Panc1 (cell line): Measurements from ENCODE around the gene HELT. TPM values are rescaled to one million over a fixed set of nuclear protein-coding genes. Genes with fewer than 3 reads are reported as not detected.

Experiments used
- ATAC-seq: fragments of 200-7000 bp; cut with Tn5 transposase; 2 replicates; pipeline ENCODE4 v1.9.1; 2020; ENCODE audit warnings: mild to moderate bottlenecking, moderate library complexity
- BruUV-seq: library from RNA; stranded (reverse); fragments of 400-500 nt; replicated peaks from 2 replicates; lab custom pipeline; 2021; lab: Mats Ljungman, UMichigan
- CTCF ChIA-PET: fragments of 300-600 bp; sonication (Branson Sonifier 250); formaldehyde crosslinking; loops from one replicate; lab custom pipeline; 2022; ENCODE audit warnings: antibody characterized with exemption; lab: Charles Lee
- POLR2A ChIA-PET: fragments of 300-600 bp; sonication (Branson Sonifier 250); formaldehyde crosslinking; loops from one replicate; lab custom pipeline; 2022; ENCODE audit warnings: antibody characterized with exemption; lab: Charles Lee
- DNase-seq: peaks from one replicate; pipeline ENCODE4 v3.0.0-alpha.2; 2010; ENCODE audit warnings: low read depth, low spot score
- H3K27ac ChIP-seq: 2 replicates; pipeline ENCODE4 v1.5.1; 2011; ENCODE audit warnings: mild to moderate bottlenecking, low read length, inconsistent platforms
- H3K27me3 ChIP-seq: fragments of 200-500 bp; sonication (Bioruptor generic); 2 replicates; pipeline ENCODE4 v1.6.0; 2014; ENCODE audit warnings: low read length, inconsistent platforms; ENCODE audit not compliant: control insufficient read depth, insufficient read depth
- H3K36me3 ChIP-seq: fragments of 200-500 bp; sonication (Bioruptor generic); 2 replicates; pipeline ENCODE4 v1.5.1; 2014; ENCODE audit warnings: inconsistent platforms, mild to moderate bottlenecking, low read length, moderate library complexity; ENCODE audit not compliant: control insufficient read depth, insufficient read depth
- H3K4me1 ChIP-seq: 2 replicates; pipeline ENCODE4 v1.5.1; 2011; ENCODE audit warnings: inconsistent platforms, mild to moderate bottlenecking, low read length, moderate library complexity; ENCODE audit not compliant: control insufficient read depth, insufficient read depth
- H3K4me3 ChIP-seq, 2 experiments: 2 replicates each; pipeline ENCODE4 v1.5.1; 2011 to 2012; ENCODE audit warnings: low read depth in 2 of 2, low read length in 2 of 2, mild to moderate bottlenecking in 2 of 2, inconsistent platforms in 1 of 2, moderate library complexity in 1 of 2
- H3K9me3 ChIP-seq: fragments of 200-500 bp; sonication (Bioruptor generic); 2 replicates; pipeline ENCODE4 v1.5.1; 2014; ENCODE audit warnings: low read depth, mild to moderate bottlenecking, inconsistent platforms, low read length, moderate library complexity; ENCODE audit not compliant: control insufficient read depth, insufficient read depth
- POLR2AphosphoS5 ChIP-seq: IDR thresholded peaks from 2 replicates; pipeline ENCODE4 v1.6.1; 2012; ENCODE audit warnings: mild to moderate bottlenecking, low read depth, low read length, moderate library complexity
- SIN3A ChIP-seq: IDR thresholded peaks from 2 replicates; pipeline ENCODE4 v1.6.1; 2012; ENCODE audit warnings: low read depth, mild to moderate bottlenecking, low read length, moderate library complexity, borderline replicate concordance; ENCODE audit not compliant: insufficient read depth
- TCF7L2 ChIP-seq: IDR thresholded peaks from 2 replicates; pipeline ENCODE4 v1.6.1; 2011; ENCODE audit warnings: mild to moderate bottlenecking, low read depth, low read length, inconsistent platforms
- in situ Hi-C: cut with HindIII; loops from 2 replicates; pipeline ENCODE4 v1.10.0; 2016; ENCODE audit warnings: low sequenced_read_pairs, low pct_unique_long_range_greater_than_20kb
- intact Hi-C: fragments of 100-400 bp; cut with micrococcal nuclease; formaldehyde crosslinking; loops from one replicate; pipeline ENCODE4 v1.10.0; 2022; ENCODE audit not compliant: unreplicated experiment
- total RNA-seq: library from RNA; stranded (reverse); gene quantifications from one replicate; pipeline ENCODE4 v1.2.1, GENCODE V29; 2021; ENCODE audit not compliant: unreplicated experiment
- TF ChIP-seq, protein P1 (sequence below), 2 experiments: IDR thresholded peaks; 2 replicates each; pipeline ENCODE4 v1.6.1; 2011 to 2012; ENCODE audit warnings: low read depth in 2 of 2, control low read depth in 1 of 2, low read length in 1 of 2, mild to moderate bottlenecking in 1 of 2, moderate library complexity in 1 of 2; ENCODE audit not compliant: insufficient read depth in 1 of 2
- TF ChIP-seq, protein P2 (sequence below): fragments of 450-650 bp; IDR thresholded peaks from 2 replicates; pipeline ENCODE4 v1.5.1; 2017; ENCODE audit warnings: mild to moderate bottlenecking

Gene HELT
- total RNA-seq, 1 experiment from 2014 or later = not detected

DNA sequence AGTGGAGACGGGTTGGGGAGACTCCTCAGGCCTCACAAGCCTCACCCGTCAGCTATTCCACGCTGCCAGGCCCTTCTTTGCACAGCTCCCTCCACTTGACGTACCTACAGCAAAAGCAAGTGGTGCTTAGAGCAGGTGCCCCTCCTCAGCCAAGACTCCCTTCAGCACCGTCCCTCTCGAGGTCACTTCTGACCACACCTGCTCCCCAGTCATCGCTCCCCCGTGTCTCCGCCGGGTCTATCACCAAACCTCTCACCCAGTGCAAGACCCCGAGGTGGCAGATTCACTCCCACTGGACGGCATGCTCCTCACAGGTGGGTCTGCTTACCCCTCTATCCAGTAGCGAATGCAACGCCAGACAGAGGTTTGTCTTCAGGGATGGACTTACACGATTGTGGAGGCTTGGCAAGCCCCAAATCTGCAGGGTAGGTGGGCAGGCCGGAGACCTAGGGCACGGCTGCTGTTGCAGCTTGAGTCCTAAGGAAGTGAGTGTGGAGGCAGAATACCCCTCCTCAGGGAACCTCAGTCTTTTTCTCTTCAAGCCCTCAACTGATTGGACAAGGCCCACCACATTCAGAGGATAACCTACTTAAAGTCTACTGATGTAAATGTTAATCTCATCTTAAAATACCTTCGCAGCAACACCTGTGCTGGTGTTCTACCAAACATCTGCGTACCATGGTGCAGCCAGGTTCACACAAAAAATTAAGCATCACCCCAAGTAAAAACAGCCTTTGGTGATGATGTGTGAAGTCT is 14.5 kb upstream of the HELT start:
- BruUV-seq = no TSS peak
- no peak overlapping the region for H3K27ac ChIP-seq
- H3K4me1 ChIP-seq = no peaks in the 10 kb centered on the region
- H3K9me3 ChIP-seq = no peaks in the 10 kb centered on the region
- no peak overlapping the region for H3K4me3 ChIP-seq
- TF ChIP-seq POLR2AphosphoS5 (no peak), TCF7L2 (no peak), SIN3A (no peak)
- TF ChIP-seq, protein P1, sequence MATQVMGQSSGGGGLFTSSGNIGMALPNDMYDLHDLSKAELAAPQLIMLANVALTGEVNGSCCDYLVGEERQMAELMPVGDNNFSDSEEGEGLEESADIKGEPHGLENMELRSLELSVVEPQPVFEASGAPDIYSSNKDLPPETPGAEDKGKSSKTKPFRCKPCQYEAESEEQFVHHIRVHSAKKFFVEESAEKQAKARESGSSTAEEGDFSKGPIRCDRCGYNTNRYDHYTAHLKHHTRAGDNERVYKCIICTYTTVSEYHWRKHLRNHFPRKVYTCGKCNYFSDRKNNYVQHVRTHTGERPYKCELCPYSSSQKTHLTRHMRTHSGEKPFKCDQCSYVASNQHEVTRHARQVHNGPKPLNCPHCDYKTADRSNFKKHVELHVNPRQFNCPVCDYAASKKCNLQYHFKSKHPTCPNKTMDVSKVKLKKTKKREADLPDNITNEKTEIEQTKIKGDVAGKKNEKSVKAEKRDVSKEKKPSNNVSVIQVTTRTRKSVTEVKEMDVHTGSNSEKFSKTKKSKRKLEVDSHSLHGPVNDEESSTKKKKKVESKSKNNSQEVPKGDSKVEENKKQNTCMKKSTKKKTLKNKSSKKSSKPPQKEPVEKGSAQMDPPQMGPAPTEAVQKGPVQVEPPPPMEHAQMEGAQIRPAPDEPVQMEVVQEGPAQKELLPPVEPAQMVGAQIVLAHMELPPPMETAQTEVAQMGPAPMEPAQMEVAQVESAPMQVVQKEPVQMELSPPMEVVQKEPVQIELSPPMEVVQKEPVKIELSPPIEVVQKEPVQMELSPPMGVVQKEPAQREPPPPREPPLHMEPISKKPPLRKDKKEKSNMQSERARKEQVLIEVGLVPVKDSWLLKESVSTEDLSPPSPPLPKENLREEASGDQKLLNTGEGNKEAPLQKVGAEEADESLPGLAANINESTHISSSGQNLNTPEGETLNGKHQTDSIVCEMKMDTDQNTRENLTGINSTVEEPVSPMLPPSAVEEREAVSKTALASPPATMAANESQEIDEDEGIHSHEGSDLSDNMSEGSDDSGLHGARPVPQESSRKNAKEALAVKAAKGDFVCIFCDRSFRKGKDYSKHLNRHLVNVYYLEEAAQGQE (IDR thresholded peaks at IDR 0.05; ENCODE audit: insufficient read depth in 1 of 2, low read depth in 2 of 2, low read length in 1 of 2) = no peak
- TF ChIP-seq, protein P2, sequence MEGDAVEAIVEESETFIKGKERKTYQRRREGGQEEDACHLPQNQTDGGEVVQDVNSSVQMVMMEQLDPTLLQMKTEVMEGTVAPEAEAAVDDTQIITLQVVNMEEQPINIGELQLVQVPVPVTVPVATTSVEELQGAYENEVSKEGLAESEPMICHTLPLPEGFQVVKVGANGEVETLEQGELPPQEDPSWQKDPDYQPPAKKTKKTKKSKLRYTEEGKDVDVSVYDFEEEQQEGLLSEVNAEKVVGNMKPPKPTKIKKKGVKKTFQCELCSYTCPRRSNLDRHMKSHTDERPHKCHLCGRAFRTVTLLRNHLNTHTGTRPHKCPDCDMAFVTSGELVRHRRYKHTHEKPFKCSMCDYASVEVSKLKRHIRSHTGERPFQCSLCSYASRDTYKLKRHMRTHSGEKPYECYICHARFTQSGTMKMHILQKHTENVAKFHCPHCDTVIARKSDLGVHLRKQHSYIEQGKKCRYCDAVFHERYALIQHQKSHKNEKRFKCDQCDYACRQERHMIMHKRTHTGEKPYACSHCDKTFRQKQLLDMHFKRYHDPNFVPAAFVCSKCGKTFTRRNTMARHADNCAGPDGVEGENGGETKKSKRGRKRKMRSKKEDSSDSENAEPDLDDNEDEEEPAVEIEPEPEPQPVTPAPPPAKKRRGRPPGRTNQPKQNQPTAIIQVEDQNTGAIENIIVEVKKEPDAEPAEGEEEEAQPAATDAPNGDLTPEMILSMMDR = no peak
- no peak for ATAC-seq
- CTCF ChIA-PET = interaction anchor here (0.5 kb wide), 1 partner anchor 67 kb away, joined by 7 read pairs; no protein-coding TSS in a partner anchor
- POLR2A ChIA-PET = no interaction called here
- in situ Hi-C loops = no loop called here
- intact Hi-C loops = loop anchor here (2.0 to 10.0 kb wide), 2 partner anchors 93 to 259 kb away; no protein-coding TSS in a partner anchor
- H3K36me3 ChIP-seq = no peaks in the 10 kb centered on the region
- no peak for DNase-seq
- H3K27me3 ChIP-seq = no peaks in the 10 kb centered on the region

DNA sequence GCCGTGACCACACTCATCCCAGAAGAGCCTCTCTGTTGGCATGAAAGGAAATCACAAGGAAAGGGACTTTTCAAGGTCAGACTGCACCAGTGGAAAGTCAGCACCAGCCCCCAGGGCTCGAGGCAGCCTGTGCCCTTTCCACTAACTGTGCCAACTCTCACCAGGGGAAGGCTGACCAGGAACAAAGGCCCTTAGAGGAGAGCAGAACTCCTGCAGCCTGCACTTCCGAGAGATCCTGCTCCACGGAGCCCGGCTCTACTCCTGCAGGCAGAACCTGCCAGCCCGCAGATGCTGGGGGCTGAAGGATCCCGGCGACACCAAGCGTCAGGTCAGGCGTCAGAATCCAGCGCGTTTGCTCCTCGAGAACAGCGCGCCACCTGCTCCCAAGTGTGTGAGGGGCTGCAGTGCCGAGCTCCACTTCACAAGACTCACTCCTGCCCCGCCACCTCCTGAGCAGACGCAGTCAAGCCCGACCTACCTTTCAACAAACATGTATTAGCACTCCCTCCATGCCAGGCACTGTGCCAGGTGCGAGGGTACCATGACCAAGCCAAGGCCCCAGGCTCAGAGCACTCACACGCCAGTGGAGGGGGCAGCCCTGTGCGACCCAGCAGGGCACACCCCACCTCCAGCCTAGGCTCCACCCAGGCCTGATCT is 13.6 kb upstream of the HELT start:
- intact Hi-C loops = loop anchor here (1.0 to 10.0 kb wide), 3 partner anchors 92 to 260 kb away; no protein-coding TSS in a partner anchor
- H3K9me3 ChIP-seq = no peaks in the 10 kb centered on the region
- POLR2A ChIA-PET = no interaction called here
- ATAC-seq = peak; percentile 81
- H3K36me3 ChIP-seq = no peaks in the 10 kb centered on the region
- peak overlapping the region; percentile 9 to 37; a peak in 2 of 4 replicates for H3K4me3 ChIP-seq
- H3K27ac ChIP-seq = no peak overlapping the region
- CTCF ChIA-PET = interaction anchor here (1.1 to 1.5 kb wide), 2 partner anchors 91 to 130 kb away, joined by 6 read pairs; no protein-coding TSS in a partner anchor
- BruUV-seq = no TSS peak
- H3K27me3 ChIP-seq = no peaks in the 10 kb centered on the region
- H3K4me1 ChIP-seq = no peaks in the 10 kb centered on the region
- no peak for DNase-seq
- TF ChIP-seq, protein P2 = no peak
- in situ Hi-C loops = no loop called here
